ENCODE measurements around the gene LYG1.

LYG1 gene

DNA sequence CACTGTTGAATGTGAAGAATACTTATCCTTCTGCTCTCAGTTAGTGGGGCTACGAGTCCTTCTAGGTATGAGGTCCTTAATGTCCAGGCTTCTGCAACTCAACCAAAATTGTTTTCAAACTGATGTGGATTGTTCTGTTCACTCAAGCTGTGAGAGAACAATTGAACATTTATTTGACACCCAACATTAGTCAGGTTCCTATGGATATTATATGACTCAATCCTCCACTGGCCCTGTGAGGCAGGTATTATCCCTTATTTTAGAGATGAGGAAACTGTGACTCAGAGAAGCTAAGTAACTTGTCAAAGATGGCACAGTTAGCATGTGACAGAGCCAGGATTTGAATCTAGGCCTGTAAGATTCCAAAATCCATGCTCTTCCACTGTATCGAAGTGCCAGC lies 44.3 kb downstream of the LYG1 start:
- peaks cover 3% of the 10 kb centered on the region for H3K9me3 Mint-ChIP-seq
- peaks cover 4% of the 10 kb centered on the region for H3K36me3 Mint-ChIP-seq (ENCODE audit: low read depth)
- no peak overlapping the region for H3K4me3 Mint-ChIP-seq
- TF ChIP-seq, protein P1, sequence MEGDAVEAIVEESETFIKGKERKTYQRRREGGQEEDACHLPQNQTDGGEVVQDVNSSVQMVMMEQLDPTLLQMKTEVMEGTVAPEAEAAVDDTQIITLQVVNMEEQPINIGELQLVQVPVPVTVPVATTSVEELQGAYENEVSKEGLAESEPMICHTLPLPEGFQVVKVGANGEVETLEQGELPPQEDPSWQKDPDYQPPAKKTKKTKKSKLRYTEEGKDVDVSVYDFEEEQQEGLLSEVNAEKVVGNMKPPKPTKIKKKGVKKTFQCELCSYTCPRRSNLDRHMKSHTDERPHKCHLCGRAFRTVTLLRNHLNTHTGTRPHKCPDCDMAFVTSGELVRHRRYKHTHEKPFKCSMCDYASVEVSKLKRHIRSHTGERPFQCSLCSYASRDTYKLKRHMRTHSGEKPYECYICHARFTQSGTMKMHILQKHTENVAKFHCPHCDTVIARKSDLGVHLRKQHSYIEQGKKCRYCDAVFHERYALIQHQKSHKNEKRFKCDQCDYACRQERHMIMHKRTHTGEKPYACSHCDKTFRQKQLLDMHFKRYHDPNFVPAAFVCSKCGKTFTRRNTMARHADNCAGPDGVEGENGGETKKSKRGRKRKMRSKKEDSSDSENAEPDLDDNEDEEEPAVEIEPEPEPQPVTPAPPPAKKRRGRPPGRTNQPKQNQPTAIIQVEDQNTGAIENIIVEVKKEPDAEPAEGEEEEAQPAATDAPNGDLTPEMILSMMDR (IDR thresholded peaks at IDR 0.05; ENCODE audit: unreplicated experiment in 3 of 3), result no peak
- H3K27me3 Mint-ChIP-seq (ENCODE audit: low read depth), result no peaks in the 10 kb centered on the region
- H3K4me1 Mint-ChIP-seq, result no peaks in the 10 kb centered on the region
- H3K27ac Mint-ChIP-seq, result no peak overlapping the region

GRCh38 chr2:99255491-99256318 lies 45.3 kb downstream of the LYG1 start, which contains the start of gene LYG2:
Gene LYG2, minus strand, starts transcription at chr2:99255666. Its CDS starts 1,406 bp downstream, at chr2:99254260.
- Mint-ChIP-seq H3K4me3 (no peak within 1 kb of the TSS), H3K36me3 (ENCODE audit: low read depth) (peaks cover 4% of the 10 kb centered on the region), H3K4me1 (no peaks in the 10 kb centered on the region), H3K9me3 (peaks cover 6% of the 10 kb centered on the region), H3K27ac (no peak within 1 kb of the TSS), H3K27me3 (ENCODE audit: low read depth) (no peaks in the 10 kb centered on the region)
- TF ChIP-seq, protein P1 (IDR thresholded peaks at IDR 0.05; ENCODE audit: unreplicated experiment in 3 of 3), result no peak

DNA sequence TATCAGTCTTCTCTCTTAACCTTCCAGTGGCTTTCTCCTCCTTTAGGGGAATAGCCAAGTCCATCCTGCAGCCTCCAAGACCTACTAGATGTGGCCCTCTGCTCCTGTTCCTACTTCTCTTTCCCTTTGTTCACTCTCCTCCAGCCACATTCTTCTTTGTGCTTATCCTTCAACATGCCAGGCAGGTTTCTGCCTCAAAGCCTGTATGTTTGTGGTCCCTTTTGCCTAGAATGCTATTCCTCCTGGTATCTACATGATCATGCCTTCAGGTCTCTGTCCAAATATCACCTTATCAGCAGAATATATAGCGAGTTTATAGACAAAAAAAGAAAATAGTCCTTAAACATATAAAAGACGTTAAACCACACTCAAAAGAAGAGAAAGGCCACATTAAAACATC lies 51.0 kb downstream of the LYG1 start:
- Mint-ChIP-seq H3K9me3 (peaks cover 18% of the 10 kb centered on the region), H3K36me3 (ENCODE audit: low read depth) (peaks cover 17% of the 10 kb centered on the region), H3K27ac (no peak overlapping the region), H3K4me3 (no peak overlapping the region), H3K4me1 (no peaks in the 10 kb centered on the region), H3K27me3 (ENCODE audit: low read depth) (no peaks in the 10 kb centered on the region)
- TF ChIP-seq, protein P1 (IDR thresholded peaks at IDR 0.05; ENCODE audit: unreplicated experiment in 3 of 3), result no peak

- Mint-ChIP-seq H3K9me3 (peaks cover 5% of the 10 kb centered on the region), H3K36me3 (ENCODE audit: low read depth) (peaks cover 7% of the 10 kb centered on the region), H3K27me3 (ENCODE audit: low read depth) (no peaks in the 10 kb centered on the region), H3K4me3 (no peak overlapping the region), H3K27ac (no peak overlapping the region), H3K4me1 (no peaks in the 10 kb centered on the region)
- TF ChIP-seq, protein P1 (IDR thresholded peaks at IDR 0.05; ENCODE audit: unreplicated experiment in 3 of 3), result no peak
Measured at GRCh38 chr2:99242151-99242550, 58.8 kb downstream of the LYG1 start.

GRCh38 chr2:99240431-99240830 lies 60.6 kb downstream of the LYG1 start:
- H3K27me3 Mint-ChIP-seq (ENCODE audit: low read depth), result no peaks in the 10 kb centered on the region
- H3K4me1 Mint-ChIP-seq, result no peaks in the 10 kb centered on the region
- H3K27ac Mint-ChIP-seq, result no peak overlapping the region
- TF ChIP-seq, protein P1 (IDR thresholded peaks at IDR 0.05; ENCODE audit: unreplicated experiment in 3 of 3), result no peak
- H3K4me3 Mint-ChIP-seq, result no peak overlapping the region
- no peaks in the 10 kb centered on the region for H3K36me3 Mint-ChIP-seq (ENCODE audit: low read depth)
- no peaks in the 10 kb centered on the region for H3K9me3 Mint-ChIP-seq

DNA sequence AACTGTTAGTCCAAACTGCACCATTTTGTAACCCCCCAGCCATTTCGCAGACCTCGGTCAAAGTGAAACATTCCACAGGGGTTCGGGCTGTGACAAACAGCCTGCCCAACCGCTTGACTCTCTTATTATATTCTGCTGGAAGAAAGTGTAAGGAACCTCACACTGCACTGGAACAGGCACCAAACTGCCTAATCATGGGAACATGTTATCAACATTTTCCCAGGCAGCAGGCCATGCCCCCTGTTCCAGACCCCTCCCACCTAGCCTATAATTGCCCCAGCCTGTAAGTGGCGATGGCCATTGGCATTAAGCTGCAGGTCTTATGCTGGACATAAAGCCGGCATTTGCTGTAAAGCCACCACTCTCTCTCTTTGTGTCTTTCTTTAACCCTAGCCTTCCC lies 62.4 kb downstream of the LYG1 start:
- Mint-ChIP-seq H3K27me3 (ENCODE audit: low read depth) (no peaks in the 10 kb centered on the region), H3K4me1 (no peaks in the 10 kb centered on the region), H3K27ac (no peak overlapping the region), H3K4me3 (no peak overlapping the region), H3K36me3 (ENCODE audit: low read depth) (no peaks in the 10 kb centered on the region), H3K9me3 (peaks cover 12% of the 10 kb centered on the region)
- TF ChIP-seq, protein P1 (IDR thresholded peaks at IDR 0.05; ENCODE audit: unreplicated experiment in 3 of 3), result no peak

Measured in nephron (organoid).